HL-60 (cell line): ENCODE data around the gene SLC2A4RG.

Experiments
- DNase-seq, 2 experiments: peaks; one replicate each; pipeline ENCODE4 v3.0.0-alpha.2; 2010 to 2020; ENCODE audit warnings: low read depth in 1 of 2, low spot score in 1 of 2
- H3K27ac ChIP-seq: fragments of 250-450 bp; sonication (Bioruptor Pico); replicated peaks from 2 replicates; pipeline ENCODE4 v1.5.1; 2020; ENCODE audit warnings: mild to moderate bottlenecking, moderate library complexity
- H3K27me3 ChIP-seq: fragments of 250-450 bp; sonication (Bioruptor Pico); 2 replicates; pipeline ENCODE4 v1.5.1; 2021; ENCODE audit warnings: mild to moderate bottlenecking, moderate library complexity; ENCODE audit not compliant: insufficient read depth, poor library complexity, severe bottlenecking
- H3K4me3 ChIP-seq: replicated peaks from 2 replicates; pipeline ENCODE4 v1.5.1; 2011; ENCODE audit warnings: mild to moderate bottlenecking, control low read depth, low read length; ENCODE audit not compliant: insufficient read depth
- CTCF ChIP-seq: IDR thresholded peaks from one replicate; pipeline ENCODE4 v1.5.1; 2011; ENCODE audit warnings: low read length, control low read depth, inconsistent platforms; ENCODE audit not compliant: insufficient read depth
- GABPA ChIP-seq: IDR thresholded peaks from 2 replicates; pipeline ENCODE4 v1.6.1; 2012; ENCODE audit warnings: low read depth
- POLR2AphosphoS5 ChIP-seq: IDR thresholded peaks from 2 replicates; pipeline ENCODE4 v1.6.1; 2012; ENCODE audit warnings: low read depth
- REST ChIP-seq: IDR thresholded peaks from 2 replicates; pipeline ENCODE4 v1.6.1; 2012; ENCODE audit warnings: low read depth; ENCODE audit not compliant: insufficient replicate concordance
- SPI1 ChIP-seq: IDR thresholded peaks from 2 replicates; pipeline ENCODE4 v1.6.1; 2012; ENCODE audit warnings: low read depth, mild to moderate bottlenecking, borderline replicate concordance

The SLC2A4RG gene

GRCh38 chr20:63767456-63767855 lies 27.9 kb downstream of the SLC2A4RG start:
- Histone ChIP-seq H3K4me3 (no peak overlapping the region), H3K27ac (no peak overlapping the region), H3K27me3 (no peaks in the 10 kb centered on the region)
- DNase-seq: no peak
- TF ChIP-seq SPI1: no peak
- TF ChIP-seq GABPA: no peak
- no peak for TF ChIP-seq REST
- TF ChIP-seq POLR2AphosphoS5: no peak
- no peak for TF ChIP-seq CTCF

- TF ChIP-seq GABPA: no peak
- TF ChIP-seq CTCF: no peak
- TF ChIP-seq SPI1: no peak
- no peak for TF ChIP-seq POLR2AphosphoS5
- no peak for TF ChIP-seq REST
- Histone ChIP-seq H3K27ac (no peak overlapping the region), H3K4me3 (no peak overlapping the region), H3K27me3 (no peaks in the 10 kb centered on the region)
- DNase-seq: no peak
These were observed 28.3 kb downstream of the SLC2A4RG start for GRCh38 chr20:63767886-63768285.

- no peak for DNase-seq
- no peak overlapping the region for H3K4me3 ChIP-seq
- no peak overlapping the region for H3K27ac ChIP-seq
- no peak for TF ChIP-seq SPI1
- no peak for TF ChIP-seq REST
- no peak for TF ChIP-seq POLR2AphosphoS5
- TF ChIP-seq CTCF: no peak
- TF ChIP-seq GABPA: no peak
- no peaks in the 10 kb centered on the region for H3K27me3 ChIP-seq
These were observed 29.3 kb downstream of the SLC2A4RG start for GRCh38 chr20:63768591-63769515.
